HG03066 (cell line): ENCODE data around the gene MYO18B.

Source experiments
- ATAC-seq: cut with Tn5 transposase; IDR thresholded peaks from one replicate; pipeline ENCODE4 v1.9.1; 2021; ENCODE audit warnings: low read depth; ENCODE audit not compliant: unreplicated experiment

MYO18B gene

GRCh38 chr22:25890651-25891050 is 148.7 kb downstream of the MYO18B start:
- no peak for ATAC-seq

GRCh38 chr22:25892678-25893077 is 150.7 kb downstream of the MYO18B start:
- no peak for ATAC-seq

- no peak for ATAC-seq
These were observed 153.7 kb downstream of the MYO18B start for GRCh38 chr22:25895678-25896077.

- no peak for ATAC-seq
These were observed 154.1 kb downstream of the MYO18B start for GRCh38 chr22:25896098-25896497.

- no peak for ATAC-seq
These were observed 154.6 kb downstream of the MYO18B start for GRCh38 chr22:25896592-25896991.

- no peak for ATAC-seq
These were observed 156.8 kb downstream of the MYO18B start for GRCh38 chr22:25898707-25899365.

- ATAC-seq, result no peak
These were observed 157.6 kb downstream of the MYO18B start for GRCh38 chr22:25899566-25899965.

- no peak for ATAC-seq
These were observed 158.4 kb downstream of the MYO18B start for GRCh38 chr22:25900390-25900789.

GRCh38 chr22:25900880-25901279 is 158.9 kb downstream of the MYO18B start:
- no peak for ATAC-seq

- no peak for ATAC-seq
These were observed 160.4 kb downstream of the MYO18B start for GRCh38 chr22:25902402-25902801.

GRCh38 chr22:25903294-25903693 is 161.3 kb downstream of the MYO18B start:
- no peak for ATAC-seq

GRCh38 chr22:25908212-25908611 is 166.2 kb downstream of the MYO18B start:
- no peak for ATAC-seq

GRCh38 chr22:25908755-25909154 is 166.8 kb downstream of the MYO18B start:
- ATAC-seq, result no peak

- no peak for ATAC-seq
These were observed 167.8 kb downstream of the MYO18B start for GRCh38 chr22:25909614-25910387.

GRCh38 chr22:25911243-25911972 is 169.4 kb downstream of the MYO18B start:
- ATAC-seq, result no peak

GRCh38 chr22:25919452-25919851 is 177.5 kb downstream of the MYO18B start:
- no peak for ATAC-seq

- ATAC-seq, result no peak
These were observed 180.2 kb downstream of the MYO18B start for GRCh38 chr22:25922141-25922540.

- ATAC-seq, result no peak
These were observed 181.9 kb downstream of the MYO18B start for GRCh38 chr22:25923914-25924313.

- no peak for ATAC-seq
These were observed 186.1 kb downstream of the MYO18B start for GRCh38 chr22:25928038-25928437.

- no peak for ATAC-seq
These were observed 187.4 kb downstream of the MYO18B start for GRCh38 chr22:25929321-25929878.

- no peak for ATAC-seq
These were observed 188.1 kb downstream of the MYO18B start for GRCh38 chr22:25930083-25930482.
